Measurements from ENCODE around the gene DDR2.

The DDR2 gene

GRCh38 chr1:162691999-162692575, 59.8 kb downstream of the DDR2 start:
- H3K27me3 ChIP-seq, result no peaks in the 10 kb centered on the region
- H3K36me3 ChIP-seq, result no peaks in the 10 kb centered on the region; the same call in none of the 2 replicates
- H3K9me3 ChIP-seq, result no peaks in the 10 kb centered on the region
- DNase-seq, result no peak
- H3K4me1 ChIP-seq, result peaks cover 9% of the 10 kb centered on the region
- TF ChIP-seq, protein P1, sequence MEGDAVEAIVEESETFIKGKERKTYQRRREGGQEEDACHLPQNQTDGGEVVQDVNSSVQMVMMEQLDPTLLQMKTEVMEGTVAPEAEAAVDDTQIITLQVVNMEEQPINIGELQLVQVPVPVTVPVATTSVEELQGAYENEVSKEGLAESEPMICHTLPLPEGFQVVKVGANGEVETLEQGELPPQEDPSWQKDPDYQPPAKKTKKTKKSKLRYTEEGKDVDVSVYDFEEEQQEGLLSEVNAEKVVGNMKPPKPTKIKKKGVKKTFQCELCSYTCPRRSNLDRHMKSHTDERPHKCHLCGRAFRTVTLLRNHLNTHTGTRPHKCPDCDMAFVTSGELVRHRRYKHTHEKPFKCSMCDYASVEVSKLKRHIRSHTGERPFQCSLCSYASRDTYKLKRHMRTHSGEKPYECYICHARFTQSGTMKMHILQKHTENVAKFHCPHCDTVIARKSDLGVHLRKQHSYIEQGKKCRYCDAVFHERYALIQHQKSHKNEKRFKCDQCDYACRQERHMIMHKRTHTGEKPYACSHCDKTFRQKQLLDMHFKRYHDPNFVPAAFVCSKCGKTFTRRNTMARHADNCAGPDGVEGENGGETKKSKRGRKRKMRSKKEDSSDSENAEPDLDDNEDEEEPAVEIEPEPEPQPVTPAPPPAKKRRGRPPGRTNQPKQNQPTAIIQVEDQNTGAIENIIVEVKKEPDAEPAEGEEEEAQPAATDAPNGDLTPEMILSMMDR (IDR thresholded peaks at IDR 0.05; ENCODE audit: low read depth, low read length), result no peak
- H3K4me3 ChIP-seq (ENCODE audit: low read depth, low read length), result no peak overlapping the region

DNA sequence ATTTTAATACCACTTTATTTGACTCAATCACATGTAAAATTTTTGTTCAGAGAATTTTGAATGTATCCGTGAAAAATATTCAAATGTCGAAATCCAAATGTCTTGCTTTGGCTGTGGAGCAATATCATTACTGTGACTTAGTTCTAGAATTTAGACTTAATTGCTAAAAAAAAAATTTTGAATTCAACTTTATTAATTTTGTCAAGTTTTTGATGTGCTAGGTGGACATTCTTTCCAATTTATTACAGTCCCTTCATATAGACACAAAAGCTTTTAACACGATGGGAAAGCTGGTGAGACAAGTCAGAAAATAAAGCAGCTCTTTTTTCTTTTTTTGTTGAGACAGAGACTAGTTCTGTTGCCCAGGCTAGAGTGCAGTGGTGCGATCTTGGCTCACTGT, 62.6 kb downstream of the DDR2 start:
- Histone ChIP-seq H3K27me3 (no peaks in the 10 kb centered on the region), H3K36me3 (no peaks in the 10 kb centered on the region), H3K4me3 (ENCODE audit: low read depth, low read length) (no peak overlapping the region), H3K4me1 (peaks cover 20% of the 10 kb centered on the region), H3K9me3 (no peaks in the 10 kb centered on the region)
- TF ChIP-seq, protein P1 (IDR thresholded peaks at IDR 0.05; ENCODE audit: low read depth, low read length), result no peak
- DNase-seq, result no peak

GRCh38 chr1:162695687-162696086, 63.4 kb downstream of the DDR2 start:
- Histone ChIP-seq H3K27me3 (no peaks in the 10 kb centered on the region), H3K36me3 (no peaks in the 10 kb centered on the region), H3K9me3 (no peaks in the 10 kb centered on the region), H3K4me1 (peaks cover 17% of the 10 kb centered on the region), H3K4me3 (ENCODE audit: low read depth, low read length) (no peak overlapping the region)
- no peak for DNase-seq
- TF ChIP-seq, protein P1 (IDR thresholded peaks at IDR 0.05; ENCODE audit: low read depth, low read length), result no peak

- TF ChIP-seq, protein P1 (IDR thresholded peaks at IDR 0.05; ENCODE audit: low read depth, low read length), result no peak
- Histone ChIP-seq H3K9me3 (no peaks in the 10 kb centered on the region), H3K36me3 (no peaks in the 10 kb centered on the region), H3K27me3 (no peaks in the 10 kb centered on the region), H3K4me3 (ENCODE audit: low read depth, low read length) (no peak overlapping the region), H3K4me1 (peaks cover 20% of the 10 kb centered on the region)
- peak; percentile 74 for DNase-seq
Measured at GRCh38 chr1:162696286-162696862, 64.1 kb downstream of the DDR2 start.

DNA sequence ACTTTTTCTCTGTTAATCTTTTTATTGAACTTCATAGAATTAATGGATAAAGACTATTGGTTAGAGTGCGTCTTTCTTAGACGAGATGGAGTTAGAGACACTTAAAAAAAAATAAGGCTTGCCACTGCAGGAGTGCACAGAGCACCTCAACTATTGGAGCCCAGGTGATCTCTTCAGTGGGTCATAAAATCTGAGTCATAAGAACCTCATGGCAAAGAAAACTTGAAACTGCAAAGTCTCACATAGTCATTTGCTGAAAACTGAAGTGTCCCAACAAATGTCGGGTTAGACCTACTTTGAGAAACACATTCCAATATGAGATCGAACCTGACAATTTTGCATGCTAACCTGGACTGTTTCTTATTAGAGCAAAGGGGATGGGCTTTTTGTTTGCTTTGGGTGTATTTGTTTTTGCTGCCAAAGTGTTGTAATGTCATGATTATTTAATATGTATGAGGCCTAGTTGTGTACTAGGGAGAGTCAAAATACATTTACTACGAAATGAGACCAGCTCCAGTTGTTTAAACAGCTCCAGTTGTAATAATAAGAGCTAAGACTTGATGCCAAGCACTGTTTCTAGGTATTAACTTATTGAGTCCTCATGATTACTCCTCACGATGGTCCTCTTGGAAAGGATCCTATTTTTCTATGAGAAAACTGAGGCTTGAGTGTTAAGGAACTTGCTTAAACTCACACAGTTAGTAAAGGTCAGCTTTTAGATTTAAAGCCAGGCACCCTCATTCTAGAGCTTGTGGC, 65.1 kb downstream of the DDR2 start:
- no peaks in the 10 kb centered on the region for H3K27me3 ChIP-seq
- H3K4me3 ChIP-seq (ENCODE audit: low read depth, low read length), result no peak overlapping the region
- DNase-seq, result no peak
- H3K4me1 ChIP-seq, result peaks cover 21% of the 10 kb centered on the region
- no peaks in the 10 kb centered on the region for H3K9me3 ChIP-seq
- TF ChIP-seq, protein P1 (IDR thresholded peaks at IDR 0.05; ENCODE audit: low read depth, low read length), result no peak
- H3K36me3 ChIP-seq, result no peaks in the 10 kb centered on the region

DNA sequence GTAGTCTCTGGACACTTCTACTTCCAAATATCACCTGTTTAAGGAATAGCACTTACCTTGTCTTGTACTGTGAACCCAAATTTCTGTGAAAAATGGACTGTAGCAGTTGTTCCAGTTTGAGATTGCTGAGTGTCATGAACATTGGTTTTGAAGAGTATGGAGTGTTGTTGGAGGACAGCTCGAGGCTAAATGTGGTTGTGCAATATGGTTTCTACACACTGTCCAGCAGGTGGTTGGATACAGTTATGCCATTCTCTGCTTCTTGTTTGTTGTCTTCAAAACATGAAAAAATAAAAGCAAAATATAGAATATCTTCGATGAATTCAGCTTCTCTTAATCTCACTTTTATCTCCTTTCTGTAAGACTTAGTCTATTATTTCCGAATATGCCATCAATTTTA, 67.1 kb downstream of the DDR2 start:
- Histone ChIP-seq H3K9me3 (no peaks in the 10 kb centered on the region), H3K27me3 (no peaks in the 10 kb centered on the region), H3K36me3 (no peaks in the 10 kb centered on the region), H3K4me1 (peaks cover 37% of the 10 kb centered on the region), H3K4me3 (ENCODE audit: low read depth, low read length) (no peak overlapping the region)
- no peak for DNase-seq
- TF ChIP-seq, protein P1 (IDR thresholded peaks at IDR 0.05; ENCODE audit: low read depth, low read length), result no peak

Data from BE2C (cell line).